ENCODE measurements around the gene RPS25. TPM values are rescaled to one million over a fixed set of nuclear protein-coding genes. Genes with fewer than 3 reads are reported as not detected.

Gene RPS25
- total RNA-seq, 1 experiment from 2014 or later, result 1,450 TPM

DNA sequence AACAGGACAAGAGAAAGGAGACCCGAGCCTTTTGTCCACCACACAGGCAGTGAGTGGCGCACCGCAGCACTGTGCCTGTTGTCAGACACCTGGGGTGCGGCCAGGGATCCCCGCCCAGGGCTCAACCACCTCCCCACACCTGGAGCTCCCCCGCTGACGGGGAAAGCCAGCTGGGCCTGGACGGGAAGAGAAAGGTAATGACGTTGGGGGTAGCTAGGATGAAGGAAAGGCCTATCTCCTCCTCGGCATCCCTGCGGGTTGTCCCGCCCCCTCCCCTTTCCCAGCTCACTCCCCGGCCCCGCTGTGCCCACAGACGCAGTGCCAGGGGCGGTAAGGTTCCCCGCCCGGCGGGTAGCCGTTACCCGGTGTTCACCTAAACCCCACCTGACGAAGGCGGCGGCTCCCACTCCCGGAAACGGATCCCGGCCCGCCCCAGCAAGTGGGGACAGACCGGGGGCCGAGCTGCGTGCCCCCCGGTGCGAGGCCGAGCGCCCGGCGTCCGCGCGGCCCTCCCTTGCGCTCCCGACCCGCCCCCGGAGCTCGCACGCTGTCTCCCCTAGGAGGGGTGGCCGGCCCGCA, 38.4 kb upstream of the RPS25 start:
- Histone ChIP-seq H3K4me2 (ENCODE audit: insufficient read depth, insufficient read length, low read length) (peak overlapping the region; percentile 74), H2AFZ (ENCODE audit: low read length) (no peak overlapping the region), H3K23me2 (ENCODE audit: insufficient read length, low read depth, low read length, poor library complexity, severe bottlenecking) (peaks cover 6% of the 10 kb centered on the region), H2BK120ac (ENCODE audit: low read depth, low read length, poor library complexity, severe bottlenecking) (no peak overlapping the region), H4K91ac (ENCODE audit: insufficient read length, low read depth, low read length) (no peak overlapping the region), H3K9ac (ENCODE audit: extremely low read depth, insufficient read length, low read length) (peak overlapping the region; percentile 86), H3K56ac (ENCODE audit: insufficient read length, low read depth, low read length) (no peak overlapping the region), H3K27me3 (ENCODE audit: insufficient read depth, low read length) (0 out of 2 replicates have a peak, but pooled peaks cover 3% of the 10 kb centered on the region), H2BK12ac (ENCODE audit: insufficient read length, low read depth, low read length) (no peak overlapping the region), H3K18ac (ENCODE audit: insufficient read length, low read depth, low read length) (peak overlapping the region; percentile 92), H3K79me2 (ENCODE audit: insufficient read depth, low read length) (peaks cover 10% of the 10 kb centered on the region), H3K79me1 (ENCODE audit: insufficient read depth, low read depth, low read length, poor library complexity, severe bottlenecking) (peaks cover 13% of the 10 kb centered on the region), H3K14ac (ENCODE audit: insufficient read depth, low read length) (peak overlapping the region; percentile 87), H2BK20ac (ENCODE audit: low read depth, low read length, poor library complexity, severe bottlenecking) (no peak overlapping the region), H2BK5ac (ENCODE audit: insufficient read length, low read length) (no peak overlapping the region), H4K20me1 (ENCODE audit: control insufficient read depth, insufficient read depth, insufficient read length) (no peaks in the 10 kb centered on the region), H3K9me3 (ENCODE audit: control insufficient read depth, low read depth, low read length) (no peaks in the 10 kb centered on the region), H2BK15ac (ENCODE audit: low read depth, low read length) (no peak overlapping the region), H3K27ac (ENCODE audit: insufficient read length, low read depth, low read length) (no peak overlapping the region), H3T11ph (ENCODE audit: low read length) (no peak overlapping the region), H3K4me1 (ENCODE audit: insufficient read depth, low read length) (no peaks in the 10 kb centered on the region; the same call in 1 of the 2 replicates), H4K8ac (replicated peaks; ENCODE audit: insufficient read length, low read depth, low read length) (no peak overlapping the region), H3K23ac (ENCODE audit: insufficient read length, low read depth, low read length) (no peak overlapping the region), H2AK5ac (ENCODE audit: insufficient read length, low read length) (no peak overlapping the region), H4K5ac (ENCODE audit: insufficient read length, low read depth, low read length) (no peak overlapping the region), H3K4ac (ENCODE audit: low read depth, low read length) (no peak overlapping the region)
- peak; percentile 60 for DNase-seq
- WGBS (ENCODE audit: extremely low coverage, insufficient read length, low lambda C conversion rate), result no CpG with 5 or more reads among the region's 48 CpGs
- Mint-ChIP-seq H3K4me1 (peaks cover 13 to 22% of the 10 kb centered on the region in 2 experiments), H3K27ac (peak overlapping the region; percentile 96 to 99 (median 98); a peak in 6 of 7 replicates), H3K27me3 (ENCODE audit: low read depth) (no peaks in the 10 kb centered on the region), H3K9me3 (peaks cover 0 to 2% of the 10 kb centered on the region in 2 experiments; a peak in 3 of 5 replicates), H3K4me3 (peak overlapping the region; percentile 95 to 99), H3K36me3 (ENCODE audit: insufficient read depth in 1 of 3, low read depth in 3 of 3) (peaks cover 49 to 51% (median 50%) of the 10 kb centered on the region in 3 experiments)
- TF ChIP-seq, protein P1, sequence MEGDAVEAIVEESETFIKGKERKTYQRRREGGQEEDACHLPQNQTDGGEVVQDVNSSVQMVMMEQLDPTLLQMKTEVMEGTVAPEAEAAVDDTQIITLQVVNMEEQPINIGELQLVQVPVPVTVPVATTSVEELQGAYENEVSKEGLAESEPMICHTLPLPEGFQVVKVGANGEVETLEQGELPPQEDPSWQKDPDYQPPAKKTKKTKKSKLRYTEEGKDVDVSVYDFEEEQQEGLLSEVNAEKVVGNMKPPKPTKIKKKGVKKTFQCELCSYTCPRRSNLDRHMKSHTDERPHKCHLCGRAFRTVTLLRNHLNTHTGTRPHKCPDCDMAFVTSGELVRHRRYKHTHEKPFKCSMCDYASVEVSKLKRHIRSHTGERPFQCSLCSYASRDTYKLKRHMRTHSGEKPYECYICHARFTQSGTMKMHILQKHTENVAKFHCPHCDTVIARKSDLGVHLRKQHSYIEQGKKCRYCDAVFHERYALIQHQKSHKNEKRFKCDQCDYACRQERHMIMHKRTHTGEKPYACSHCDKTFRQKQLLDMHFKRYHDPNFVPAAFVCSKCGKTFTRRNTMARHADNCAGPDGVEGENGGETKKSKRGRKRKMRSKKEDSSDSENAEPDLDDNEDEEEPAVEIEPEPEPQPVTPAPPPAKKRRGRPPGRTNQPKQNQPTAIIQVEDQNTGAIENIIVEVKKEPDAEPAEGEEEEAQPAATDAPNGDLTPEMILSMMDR (conservative IDR thresholded peaks at IDR 0.05), result no peak
